HEK293T (cell line): Measurements from ENCODE around the gene PDIK1L.
"Not testable (repeated sequence)": the region's sequence is repeated elsewhere in the genome, so short reads cannot be mapped to it uniquely, and the experiment has no call there.

ENCODE experiments used
- CTCF ChIA-PET: fragments of 350-600 bp; formaldehyde crosslinking; extraction: SDS; loops from one replicate; lab custom pipeline; 2021; ENCODE audit warnings: antibody characterized with exemption, inconsistent platforms; lab: Yijun Ruan, JAX
- POLR2A ChIA-PET: fragments of 350-600 bp; formaldehyde crosslinking; extraction: SDS; loops from one replicate; lab custom pipeline; 2020; ENCODE audit warnings: antibody characterized with exemption, inconsistent platforms; lab: Yijun Ruan, JAX
- DNase-seq: peaks from one replicate; pipeline ENCODE4 v3.0.0; 2012; ENCODE audit warnings: mixed read lengths; ENCODE audit errors: extremely low spot score
- ARNT ChIP-seq: fragments of 450-650 bp; IDR thresholded peaks from 2 replicates; pipeline ENCODE4 v1.6.1; 2017; ENCODE audit warnings: mild to moderate bottlenecking
- BHLHE40 ChIP-seq: fragments of 450-650 bp; IDR thresholded peaks from 2 replicates; pipeline ENCODE4 v1.6.1; 2016; ENCODE audit warnings: mild to moderate bottlenecking, moderate library complexity, borderline replicate concordance
- CTBP1 ChIP-seq: fragments of 450-650 bp; IDR thresholded peaks from 2 replicates; pipeline ENCODE4 v1.6.1; 2016; ENCODE audit warnings: borderline replicate concordance
- ELF4 ChIP-seq: fragments of 450-650 bp; IDR thresholded peaks from 2 replicates; pipeline ENCODE4 v1.6.1; 2017; ENCODE audit warnings: antibody characterized with exemption
- FOXA1 ChIP-seq: fragments of 450-650 bp; IDR thresholded peaks from 2 replicates; pipeline ENCODE4 v1.6.1; 2016; ENCODE audit warnings: mild to moderate bottlenecking
- FOXK2 ChIP-seq: fragments of 450-650 bp; IDR thresholded peaks from 2 replicates; pipeline ENCODE4 v1.6.1; 2016; ENCODE audit warnings: mild to moderate bottlenecking
- FOXM1 ChIP-seq: fragments of 450-650 bp; IDR thresholded peaks from 2 replicates; pipeline ENCODE4 v1.6.1; 2017; ENCODE audit warnings: mild to moderate bottlenecking, borderline replicate concordance
- HDGF ChIP-seq: fragments of 450-650 bp; IDR thresholded peaks from 2 replicates; pipeline ENCODE4 v1.6.1; 2017; ENCODE audit warnings: antibody characterized with exemption, borderline replicate concordance
- L3MBTL2 ChIP-seq: fragments of 450-650 bp; conservative IDR thresholded peaks from 2 replicates; pipeline ENCODE4 v1.6.1; 2016; ENCODE audit warnings: mild to moderate bottlenecking
- LEF1 ChIP-seq: fragments of 450-650 bp; IDR thresholded peaks from 2 replicates; pipeline ENCODE4 v1.6.1; 2017; ENCODE audit warnings: mild to moderate bottlenecking, borderline replicate concordance
- NFRKB ChIP-seq: fragments of 450-650 bp; IDR thresholded peaks from 2 replicates; pipeline ENCODE4 v1.6.1; 2016; ENCODE audit warnings: mild to moderate bottlenecking, moderate library complexity
- PKNOX1 ChIP-seq: fragments of 450-650 bp; IDR thresholded peaks from 2 replicates; pipeline ENCODE4 v1.6.1; 2016
- SP1 ChIP-seq: fragments of 450-650 bp; IDR thresholded peaks from 2 replicates; pipeline ENCODE4 v1.6.1; 2017
- SUZ12 ChIP-seq: fragments of 450-650 bp; IDR thresholded peaks from 2 replicates; pipeline ENCODE4 v1.6.1; 2016; ENCODE audit warnings: mild to moderate bottlenecking
- TARDBP ChIP-seq: fragments of 450-650 bp; IDR thresholded peaks from 2 replicates; pipeline ENCODE4 v1.6.1; 2016
- ZNF384 ChIP-seq: fragments of 450-650 bp; IDR thresholded peaks from 2 replicates; pipeline ENCODE4 v1.6.1; 2016

The PDIK1L gene

GRCh38 chr1:26094677-26095383 lies 16.8 kb upstream of the PDIK1L start:
- CTCF ChIA-PET: no interaction called here
- DNase-seq: no peak
- TF ChIP-seq ARNT: no peak
- no peak for TF ChIP-seq TARDBP
- TF ChIP-seq SP1: no peak
- TF ChIP-seq PKNOX1: no peak
- TF ChIP-seq FOXM1: no peak
- no peak for TF ChIP-seq L3MBTL2
- TF ChIP-seq ZNF384: no peak
- TF ChIP-seq FOXK2: no peak
- TF ChIP-seq BHLHE40: no peak
- TF ChIP-seq HDGF: no peak
- TF ChIP-seq FOXA1: no peak
- no peak for TF ChIP-seq CTBP1
- TF ChIP-seq ELF4: no peak
- no peak for TF ChIP-seq LEF1
- TF ChIP-seq NFRKB: no peak
- TF ChIP-seq SUZ12: no peak
- POLR2A ChIA-PET: no interaction called here

- DNase-seq: no peak
- ChIA-PET CTCF (interaction anchor here (0.6 kb wide), 1 partner anchor 18 kb away, joined by 3 read pairs; no protein-coding TSS in a partner anchor), POLR2A (no interaction called here)
- TF ChIP-seq L3MBTL2 (no peak), NFRKB (no peak), FOXA1 (no peak), FOXK2 (no peak), ZNF384 (no peak), HDGF (no peak), ELF4 (no peak), LEF1 (no peak), SP1 (no peak), BHLHE40 (no peak), FOXM1 (no peak), SUZ12 (no peak), PKNOX1 (no peak), CTBP1 (no peak), ARNT (no peak)
Measured at GRCh38 chr1:26096471-26096870, 15.2 kb upstream of the PDIK1L start.

- DNase-seq: no peak
- TF ChIP-seq FOXK2 (no peak), FOXM1 (no peak), L3MBTL2 (no peak), ZNF384 (no peak), ARNT (no peak), TARDBP (no peak)
- ChIA-PET CTCF (no interaction called here), POLR2A (no interaction called here)
Measured at GRCh38 chr1:26097696-26098095, 13.9 kb upstream of the PDIK1L start.

GRCh38 chr1:26098602-26099001 lies 13.0 kb upstream of the PDIK1L start:
- ChIA-PET CTCF (no interaction called here), POLR2A (no interaction called here)
- no peak for DNase-seq
- TF ChIP-seq HDGF: no peak
- TF ChIP-seq PKNOX1: peak; percentile 7; the same call in 1 of the 2 replicates
- TF ChIP-seq TARDBP: no peak
- no peak for TF ChIP-seq FOXM1
- no peak for TF ChIP-seq ELF4
- no peak for TF ChIP-seq SP1
- no peak for TF ChIP-seq CTBP1
- TF ChIP-seq FOXK2: no peak

- ChIA-PET POLR2A (no interaction called here), CTCF (no interaction called here)
- TF ChIP-seq ARNT (no peak), ELF4 (no peak), FOXK2 (no peak), L3MBTL2 (no peak), SP1 (no peak), FOXA1 (no peak), CTBP1 (no peak), NFRKB (no peak), ZNF384 (no peak), SUZ12 (no peak), BHLHE40 (no peak), FOXM1 (no peak), LEF1 (no peak), HDGF (no peak), PKNOX1 (no peak), TARDBP (no peak)
- no peak for DNase-seq
Measured at GRCh38 chr1:26099780-26100179, 11.8 kb upstream of the PDIK1L start.

- CTCF ChIA-PET, DNase-seq, POLR2A ChIA-PET: not testable (repeated sequence)
Measured at GRCh38 chr1:26100204-26100603, 11.4 kb upstream of the PDIK1L start.
